Measurements from ENCODE around the gene HBG1.
"Not testable (repeated sequence)": the region's sequence is repeated elsewhere in the genome, so short reads cannot be mapped to it uniquely, and the experiment has no call there.

HBG1 gene

DNA sequence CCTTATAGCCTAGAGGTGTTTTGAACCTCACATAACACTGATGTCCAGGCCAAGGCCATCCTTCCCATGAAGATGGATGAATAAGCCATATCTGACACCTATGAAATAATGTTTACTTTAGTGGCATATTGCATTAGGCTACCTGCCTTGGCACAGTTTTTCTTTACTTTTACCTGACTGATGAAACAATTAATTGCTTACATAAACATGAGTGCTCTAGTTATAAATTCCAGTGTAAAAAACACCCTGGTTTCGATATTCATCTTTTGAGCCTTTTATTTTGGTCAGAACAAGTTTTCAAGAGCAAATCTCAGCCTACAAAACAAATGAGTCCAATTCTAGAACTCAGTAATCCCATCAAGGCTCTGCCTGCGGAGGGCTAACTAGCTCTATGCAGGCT, 27.0 kb upstream of the HBG1 start:
- no peak for DNase-seq

DNA sequence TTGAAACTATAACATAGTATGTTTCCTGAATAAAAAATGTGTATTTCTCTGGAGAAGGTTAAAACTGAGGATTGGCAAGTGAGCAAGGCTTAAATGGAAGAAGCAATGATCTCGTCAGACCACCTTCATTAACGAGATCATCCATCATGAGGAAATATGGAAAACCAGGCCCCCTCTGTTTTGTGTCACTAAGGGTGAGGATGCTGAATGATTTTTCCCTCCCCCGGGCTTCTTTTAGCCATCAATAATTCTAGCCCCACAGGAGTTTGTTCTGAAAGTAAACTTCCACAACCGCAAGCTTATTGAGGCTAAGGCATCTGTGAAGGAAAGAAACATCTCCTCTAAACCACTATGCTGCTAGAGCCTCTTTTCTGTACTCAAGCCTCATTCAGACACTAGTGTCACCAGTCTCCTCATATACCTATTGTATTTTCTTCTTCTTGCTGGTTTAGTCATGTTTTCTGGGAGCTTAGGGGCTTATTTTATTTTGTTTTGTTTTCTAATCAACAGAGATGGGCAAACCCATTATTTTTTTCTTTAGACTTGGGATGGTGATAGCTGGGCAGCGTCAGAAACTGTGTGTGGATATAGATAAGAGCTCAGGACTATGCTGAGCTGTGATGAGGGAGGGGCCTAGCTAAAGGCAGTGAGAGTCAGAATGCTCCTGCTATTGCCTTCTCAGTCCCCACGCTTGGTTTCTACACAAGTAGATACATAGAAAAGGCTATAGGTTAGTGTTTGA, 25.9 kb upstream of the HBG1 start:
- DNase-seq, result no peak

DNA sequence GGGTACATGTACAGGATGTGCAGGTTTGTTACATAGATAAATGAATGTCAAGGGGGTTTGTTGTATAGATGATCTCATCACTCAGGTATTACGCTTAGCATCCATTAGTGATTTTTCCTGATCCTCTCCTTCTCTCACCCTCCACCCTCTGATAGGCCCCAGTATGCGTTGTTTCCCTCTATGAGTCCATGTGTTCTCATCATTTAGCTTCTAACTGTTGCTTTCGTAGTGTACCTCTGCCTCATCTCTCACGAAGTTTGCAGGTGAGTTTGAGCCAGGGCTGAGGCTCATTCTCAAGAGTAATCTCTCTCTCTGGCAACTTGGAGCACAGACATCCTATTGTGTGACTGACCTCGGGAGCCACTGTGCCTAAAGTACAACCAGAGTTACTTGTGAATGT, 24.7 kb upstream of the HBG1 start:
- no peak for DNase-seq

DNA sequence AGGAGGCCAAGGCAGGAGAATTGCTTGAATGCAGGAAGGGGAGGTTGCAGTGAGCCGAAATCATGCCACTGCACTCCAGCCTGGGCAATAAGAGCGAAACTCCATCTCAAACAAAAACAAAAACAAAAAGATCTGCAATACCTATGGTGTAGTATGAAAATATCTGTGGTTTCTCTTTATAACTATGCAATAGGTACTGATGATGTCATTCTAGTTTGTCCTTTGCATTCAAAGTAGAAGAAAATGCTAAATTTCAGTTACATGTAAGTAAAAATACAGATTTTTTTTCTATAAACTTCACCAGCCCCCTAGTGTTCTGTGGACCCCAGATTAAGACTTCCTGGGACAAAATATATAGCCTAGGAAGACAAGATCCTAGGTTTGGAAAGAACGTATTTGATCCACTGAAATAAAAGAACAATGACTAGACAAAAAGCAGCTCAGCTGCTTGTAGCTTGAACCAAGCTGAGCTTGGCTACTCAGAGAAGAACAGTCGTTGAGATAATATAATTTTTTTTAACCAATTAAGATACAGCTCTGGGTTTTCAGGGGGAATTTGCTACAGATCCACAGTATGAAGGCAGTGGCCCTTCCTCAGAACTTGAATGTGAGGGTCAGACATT, 22.8 kb upstream of the HBG1 start:
- DNase-seq, result no peak

DNA sequence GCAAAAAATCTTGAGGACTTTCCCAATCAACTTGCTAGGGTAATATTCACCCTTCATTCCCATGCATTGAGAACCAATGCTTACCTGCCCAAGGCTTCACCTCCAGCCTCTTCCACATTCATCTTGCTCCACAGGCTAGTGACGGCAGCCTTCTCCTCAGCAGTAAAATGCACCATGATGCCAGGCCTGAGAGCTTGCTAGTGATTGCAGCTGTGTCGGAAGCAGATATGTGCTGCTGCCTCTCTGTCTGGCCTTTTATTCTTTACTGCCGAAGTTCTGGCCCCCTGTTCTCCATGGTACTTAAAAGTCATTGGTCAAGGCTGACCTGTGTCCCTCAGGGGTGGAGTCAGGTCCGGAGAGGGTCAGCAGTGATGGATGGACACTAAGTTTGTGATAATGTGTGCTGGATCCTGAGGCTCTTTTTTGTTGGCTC, 20.1 kb upstream of the HBG1 start, which contains the start of gene HBE1:
Gene HBE1, minus strand, starts transcription at position 231 of the 433 bp plus-strand sequence. Its CDS starts 55 bp downstream, at position 176.
- no peak for DNase-seq

DNA sequence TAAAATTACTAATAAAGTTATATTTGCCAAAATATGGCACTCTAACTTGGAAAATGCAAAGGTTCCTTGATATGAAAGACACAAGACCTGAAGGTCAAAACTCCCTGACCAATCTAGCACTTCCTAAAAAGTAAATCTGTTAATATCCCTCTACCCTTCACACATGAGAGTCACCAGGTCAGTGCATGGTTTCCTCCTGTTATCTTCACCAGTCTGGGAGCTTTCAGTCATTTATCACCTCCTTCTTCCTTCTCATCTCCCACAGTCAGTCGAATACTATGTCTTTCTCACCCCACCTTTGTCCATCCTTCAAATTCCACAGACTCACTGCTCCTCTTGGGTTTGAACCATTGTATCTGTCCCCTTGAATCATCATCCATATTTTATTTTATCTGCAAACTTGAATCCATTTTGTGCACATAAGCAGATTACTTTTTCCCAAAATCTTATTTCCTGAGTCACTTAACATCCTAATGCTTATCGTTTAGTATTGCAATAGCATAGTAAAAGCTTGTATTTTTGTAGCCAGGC, 17.4 kb upstream of the HBG1 start:
- no peak for DNase-seq

DNA sequence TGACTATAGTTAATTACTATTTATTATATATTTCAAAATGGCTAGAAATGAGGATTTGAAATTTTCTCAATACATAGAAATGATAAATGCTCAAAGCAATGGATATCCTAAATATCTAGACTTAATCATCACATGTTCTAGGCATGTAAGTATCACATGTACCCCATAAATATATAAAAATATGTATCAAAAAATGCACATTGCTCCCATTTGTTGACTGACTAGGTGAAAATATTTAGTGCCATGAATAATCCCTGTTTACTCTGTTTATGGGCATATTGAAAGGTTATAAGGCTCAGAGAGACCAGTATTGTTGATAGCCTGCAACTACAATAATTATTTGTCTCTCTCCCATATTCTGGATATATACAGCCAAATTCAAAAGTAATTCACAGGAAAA, 17.0 kb upstream of the HBG1 start:
- no peak for DNase-seq

DNA sequence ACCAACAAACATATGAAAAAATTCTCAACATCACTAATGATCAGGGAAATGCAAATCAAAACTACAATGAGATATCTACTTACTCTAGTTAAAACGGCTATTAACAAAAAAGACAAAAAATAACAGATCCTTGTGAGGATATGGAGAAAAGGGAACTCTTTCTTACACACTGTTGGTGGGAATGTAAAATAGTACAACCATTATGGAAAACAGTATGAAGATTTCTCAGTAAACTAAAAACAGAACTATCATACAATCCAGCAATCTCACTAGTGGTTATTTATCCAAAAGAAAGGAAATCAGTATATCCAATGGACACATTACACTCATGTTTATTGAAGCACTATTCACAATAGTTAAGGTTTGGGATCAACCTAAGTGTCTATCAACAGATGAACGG, 16.2 kb upstream of the HBG1 start:
- DNase-seq, result no peak

DNA sequence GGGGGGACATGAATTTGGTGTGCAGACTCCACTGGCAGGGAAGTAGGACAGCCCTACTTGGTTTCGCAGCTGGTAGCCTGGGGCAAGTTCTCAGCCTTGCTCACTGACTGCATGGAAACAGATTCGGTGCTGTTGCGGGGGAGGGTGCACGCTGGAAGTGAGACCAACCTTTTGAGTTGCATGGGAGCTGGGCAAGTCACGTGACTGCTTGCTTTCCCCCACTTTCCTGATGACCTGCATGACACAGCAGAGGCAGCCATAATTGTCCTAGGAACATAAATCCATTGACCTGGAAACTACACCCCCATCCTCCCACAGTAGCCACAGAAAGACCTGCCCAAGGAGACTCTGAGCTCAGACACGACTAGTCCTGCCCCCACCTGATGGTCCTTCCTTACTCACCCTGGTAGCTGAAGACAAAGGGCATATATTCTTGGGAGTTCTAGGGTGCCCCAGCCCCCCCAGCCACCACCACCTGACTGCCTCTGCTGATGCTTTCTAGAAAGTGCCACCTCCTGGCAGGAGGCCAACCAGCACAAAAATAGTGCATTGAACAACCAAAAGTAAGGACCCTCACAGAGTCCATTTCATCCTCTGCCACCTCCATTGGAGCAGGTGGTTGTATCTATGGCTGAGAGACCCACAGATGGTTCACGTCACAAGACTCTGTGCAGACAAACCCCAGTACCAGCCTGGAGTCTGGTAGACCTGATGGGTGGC, 9.0 kb upstream of the HBG1 start:
- DNase-seq, result no peak

DNA sequence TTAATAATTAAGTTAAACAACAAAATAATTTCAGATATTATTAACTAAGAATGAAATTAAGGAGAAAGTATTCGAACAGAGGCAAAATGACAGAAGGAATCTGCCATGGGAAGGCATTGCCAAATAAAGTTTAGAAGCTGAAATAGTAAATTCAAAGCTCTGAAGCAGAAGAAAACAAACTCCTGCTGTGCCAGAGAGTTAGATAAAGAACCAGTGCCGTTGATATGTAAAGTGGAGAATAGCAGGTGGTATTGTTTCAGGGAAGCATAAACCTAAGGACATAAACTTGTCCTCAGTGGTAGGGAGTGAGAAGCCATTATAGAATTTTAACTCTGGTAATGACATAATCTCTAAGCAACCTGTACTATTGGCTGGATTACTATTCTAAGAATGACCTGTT, 7.6 kb upstream of the HBG1 start:
- no peak for DNase-seq

DNA sequence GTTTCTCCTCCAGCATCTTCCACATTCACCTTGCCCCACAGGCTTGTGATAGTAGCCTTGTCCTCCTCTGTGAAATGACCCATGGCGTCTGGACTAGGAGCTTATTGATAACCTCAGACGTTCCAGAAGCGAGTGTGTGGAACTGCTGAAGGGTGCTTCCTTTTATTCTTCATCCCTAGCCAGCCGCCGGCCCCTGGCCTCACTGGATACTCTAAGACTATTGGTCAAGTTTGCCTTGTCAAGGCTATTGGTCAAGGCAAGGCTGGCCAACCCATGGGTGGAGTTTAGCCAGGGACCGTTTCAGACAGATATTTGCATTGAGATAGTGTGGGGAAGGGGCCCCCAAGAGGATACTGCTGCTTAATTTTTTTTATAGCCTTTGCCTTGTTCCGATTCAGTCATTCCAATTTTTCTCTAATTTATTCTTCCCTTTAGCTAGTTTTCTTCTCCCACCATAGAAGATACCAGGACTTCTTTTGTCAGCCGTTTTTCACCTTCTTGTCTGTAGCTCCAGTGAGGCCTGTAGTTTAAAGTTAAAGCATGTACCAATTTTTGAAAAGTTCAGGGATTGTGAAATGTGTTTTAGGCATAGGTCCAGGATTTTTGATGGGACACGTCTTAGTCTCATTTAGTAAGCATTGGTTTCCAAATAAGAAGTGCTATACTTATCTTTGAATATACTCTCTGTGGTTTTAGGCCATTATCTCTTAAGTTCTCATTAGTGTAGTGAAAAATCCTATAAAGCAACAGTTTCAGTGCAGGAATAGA, 5.2 kb upstream of the HBG1 start, which contains the start of gene HBG2:
Gene HBG2, minus strand, starts transcription at position 136 of the 768 bp plus-strand sequence. Its CDS starts 53 bp downstream, at position 83.
- DNase-seq, result not testable (repeated sequence)

DNA sequence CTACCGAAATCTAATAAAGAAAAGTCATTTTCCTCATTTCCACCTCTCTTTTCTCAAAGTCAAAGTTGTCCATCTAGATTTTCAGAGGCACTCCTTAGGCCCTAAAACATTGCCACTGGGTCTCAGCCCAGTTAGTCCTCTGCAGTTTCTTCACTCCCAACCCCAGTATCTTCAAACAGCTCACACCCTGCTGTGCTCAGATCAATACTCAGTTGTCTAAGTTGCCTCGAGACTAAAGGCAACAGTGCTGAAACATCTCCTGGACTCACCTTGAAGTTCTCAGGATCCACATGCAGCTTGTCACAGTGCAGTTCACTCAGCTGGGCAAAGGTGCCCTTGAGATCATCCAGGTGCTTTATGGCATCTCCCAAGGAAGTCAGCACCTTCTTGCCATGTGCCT, 4.4 kb upstream of the HBG1 start:
- not testable (repeated sequence) for DNase-seq

DNA sequence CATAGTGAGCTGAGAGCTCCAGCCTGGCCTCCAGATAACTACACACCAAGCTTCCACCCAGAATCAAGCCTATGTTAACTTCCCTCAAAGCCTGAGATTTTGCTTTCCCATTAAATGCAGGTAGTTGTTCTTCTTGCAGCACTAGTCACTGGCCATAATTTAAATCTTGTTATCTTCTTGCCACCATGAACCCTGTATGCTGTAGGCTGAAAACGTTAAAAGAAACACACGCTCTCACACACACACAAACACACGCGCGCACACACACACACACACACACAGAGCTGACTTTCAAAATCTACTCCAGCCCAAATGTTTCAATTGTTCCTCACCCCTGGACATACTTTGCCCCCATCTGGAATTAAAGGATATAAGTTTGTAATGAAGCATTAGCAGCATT, 3.8 kb upstream of the HBG1 start:
- DNase-seq, result not testable (repeated sequence)

DNA sequence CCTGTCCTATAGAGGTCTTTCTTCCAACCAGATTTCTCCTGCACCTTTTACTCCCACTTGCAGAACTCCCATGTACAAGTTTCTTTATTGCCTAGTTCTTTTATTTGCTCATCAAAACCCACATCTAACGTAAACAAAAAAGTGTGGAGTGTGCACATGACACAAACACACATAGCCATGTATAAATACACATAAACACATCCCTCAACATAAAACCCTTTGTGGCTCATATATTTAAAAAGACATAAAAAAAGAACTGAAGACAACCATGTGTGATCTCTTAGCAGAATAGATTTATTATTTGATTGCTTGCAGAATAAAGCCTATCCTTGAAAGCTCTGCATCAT, 3.2 kb upstream of the HBG1 start:
- no peak for DNase-seq

DNA sequence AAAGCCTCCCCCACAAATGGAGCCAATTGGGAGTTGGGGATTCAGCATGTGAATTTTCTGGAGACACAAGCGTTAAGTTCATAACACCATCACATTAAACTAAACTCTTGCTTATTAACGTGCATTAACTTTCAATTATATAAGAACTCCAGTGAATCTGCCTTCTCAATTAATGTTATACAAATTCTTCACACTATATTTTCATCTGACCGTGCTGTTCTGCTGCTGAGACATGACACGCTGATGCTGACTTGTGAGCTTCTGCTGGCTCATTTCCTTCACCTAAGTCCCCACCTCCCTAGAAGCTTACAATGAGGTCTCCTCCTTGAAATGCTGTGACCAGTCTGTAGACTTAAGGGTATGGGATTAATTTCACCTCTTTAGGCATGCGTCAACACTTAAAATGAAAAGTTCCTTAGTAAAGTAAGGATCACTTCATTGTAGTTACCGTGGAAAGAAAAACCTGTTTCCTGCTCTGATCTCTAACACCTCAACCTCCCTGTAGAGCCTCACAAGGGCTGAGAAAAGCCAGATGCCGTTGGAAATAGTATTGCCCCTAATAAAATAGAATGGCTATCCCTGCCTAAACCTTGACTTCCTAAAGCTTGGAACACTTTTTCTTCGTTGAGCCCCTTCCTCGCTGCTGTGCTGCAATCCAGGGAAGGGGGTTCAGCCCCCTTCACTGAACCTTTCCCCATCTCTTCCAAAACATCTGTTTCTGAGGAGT, 2.7 kb upstream of the HBG1 start:
- no peak for DNase-seq

DNA sequence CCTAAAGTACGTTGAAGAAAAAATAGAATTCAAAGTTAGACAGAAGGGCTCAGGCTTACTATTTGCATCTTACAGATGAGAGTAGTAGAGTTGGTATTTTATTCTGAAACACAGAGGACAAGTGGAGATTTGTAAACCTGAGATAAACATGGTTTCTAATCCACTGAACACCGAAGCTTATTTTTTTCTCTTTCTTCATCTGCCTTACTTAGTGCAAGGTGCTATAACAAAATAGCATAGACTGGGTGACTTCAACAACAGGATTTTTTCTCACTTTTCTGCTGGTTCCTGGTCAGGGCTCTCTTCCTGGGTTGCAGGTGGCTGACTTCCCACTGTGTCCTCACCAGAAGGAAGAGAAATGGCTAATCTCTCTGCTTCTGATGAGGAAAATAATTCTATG, 2.1 kb upstream of the HBG1 start:
- no peak for DNase-seq

DNA sequence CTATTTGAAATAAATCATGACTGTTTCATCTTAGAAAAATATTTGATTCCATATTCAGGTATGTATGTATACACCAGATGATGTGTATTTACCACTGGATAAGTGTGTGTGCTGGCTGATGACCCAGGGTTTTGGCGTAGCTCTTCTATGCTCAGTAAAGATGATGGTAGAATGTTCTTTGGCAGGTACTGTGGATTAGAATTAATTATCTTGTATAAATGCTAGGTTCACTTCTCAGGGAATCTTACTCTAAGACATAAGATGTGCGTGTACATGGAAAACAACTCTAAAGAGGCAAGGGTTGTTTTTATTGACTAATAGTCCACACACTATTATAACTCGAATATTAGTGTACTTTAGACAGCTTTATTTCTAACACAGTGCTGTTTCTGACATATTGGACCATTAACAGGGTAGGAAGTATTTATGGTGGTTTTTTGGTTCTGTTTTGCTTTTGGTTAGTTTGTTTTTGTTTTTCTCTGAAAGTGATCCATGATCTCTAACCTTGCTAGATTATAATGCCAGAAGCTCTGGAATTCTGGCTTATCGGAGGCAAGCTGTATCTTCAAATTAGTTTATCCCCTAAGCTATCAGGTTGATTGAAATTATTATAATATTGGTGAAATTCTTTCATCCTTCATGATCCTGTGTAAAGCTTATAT, 1.0 kb upstream of the HBG1 start:
- no peak for DNase-seq

DNA sequence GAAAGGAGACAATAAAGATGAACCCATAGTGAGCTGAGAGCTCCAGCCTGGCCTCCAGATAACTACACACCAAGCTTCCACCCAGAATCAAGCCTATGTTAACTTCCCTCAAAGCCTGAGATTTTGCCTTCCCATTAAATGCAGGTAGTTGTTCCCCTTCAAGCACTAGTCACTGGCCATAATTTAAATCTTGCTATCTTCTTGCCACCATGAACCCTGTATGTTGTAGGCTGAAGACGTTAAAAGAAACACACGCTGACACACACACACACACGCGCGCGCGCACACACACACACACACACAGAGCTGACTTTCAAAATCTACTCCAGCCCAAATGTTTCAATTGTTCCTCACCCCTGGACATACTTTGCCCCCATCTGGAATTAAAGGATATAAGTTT, 1.2 kb downstream of the HBG1 start:
- DNase-seq, result not testable (repeated sequence)

DNA sequence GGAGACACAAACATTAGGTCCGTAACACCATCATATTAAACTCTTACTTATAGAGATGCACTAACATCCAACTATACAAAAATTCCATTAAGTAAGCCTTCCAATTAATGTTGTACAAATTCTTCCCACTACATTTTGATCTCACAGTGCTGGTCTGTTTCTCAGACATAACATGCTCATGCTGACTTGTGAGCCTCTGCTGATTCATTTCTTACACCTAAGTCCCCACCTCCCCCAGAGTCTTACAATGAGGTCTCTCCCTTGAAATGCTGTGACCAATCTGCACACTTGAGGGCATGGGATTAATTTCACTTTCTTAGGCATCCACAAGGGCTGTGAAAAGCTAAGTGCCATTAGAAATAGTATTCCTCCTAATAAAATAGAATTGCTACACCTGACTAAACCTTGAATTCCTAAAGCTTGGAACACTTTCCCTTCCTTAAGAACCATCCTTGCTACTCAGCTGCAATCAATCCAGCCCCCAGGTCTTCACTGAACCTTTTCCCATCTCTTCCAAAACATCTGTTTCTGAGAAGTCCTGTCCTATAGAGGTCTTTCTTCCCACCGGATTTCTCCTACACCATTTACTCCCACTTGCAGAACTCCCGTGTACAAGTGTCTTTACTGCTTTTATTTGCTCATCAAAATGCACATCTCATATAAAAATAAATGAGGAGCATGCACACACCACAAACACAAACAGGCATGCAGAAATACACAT, 2.0 kb downstream of the HBG1 start:
- DNase-seq, result no peak

DNA sequence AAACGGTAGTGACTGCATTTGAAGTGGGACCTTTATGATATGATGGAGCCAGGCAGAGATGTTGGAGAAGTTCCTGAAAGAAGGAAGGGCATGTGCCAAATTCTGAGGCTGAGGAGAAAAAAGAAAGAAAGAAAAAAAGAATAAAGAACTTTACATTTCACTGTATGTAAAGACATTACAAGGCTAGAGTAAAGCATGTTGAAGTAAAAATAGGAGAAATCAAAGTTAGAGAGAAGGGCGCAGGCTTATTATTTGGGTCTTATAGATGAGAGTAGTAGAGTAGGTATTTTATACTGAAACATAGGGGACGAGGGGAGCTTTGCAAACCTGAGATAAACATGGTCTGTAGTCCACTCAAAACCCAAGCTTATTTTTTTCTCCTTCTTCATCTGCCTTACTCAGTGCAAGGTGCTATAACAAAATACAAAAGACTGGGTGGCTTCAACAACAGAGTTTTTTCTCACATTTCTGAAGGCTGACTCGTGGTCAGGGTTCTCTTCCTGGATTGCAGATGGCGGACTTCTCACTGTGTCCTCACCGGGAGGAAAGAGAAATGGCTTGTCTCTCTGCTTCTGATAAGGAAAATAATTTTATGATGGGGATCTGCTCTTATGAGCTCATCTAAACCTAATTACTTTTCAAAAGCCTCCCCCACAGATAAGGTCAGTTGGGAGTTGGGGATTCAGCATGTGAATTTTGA, 2.7 kb downstream of the HBG1 start:
- DNase-seq, result no peak

Data from stimulated activated CD4-positive, alpha-beta T cell treated with anti-CD3 and anti-CD28 coated beads, Interleukin-4, amount 100 ng/mL, for 4 hours (primary cell).